HepG2 (cell line): ENCODE data around the gene CLN6. TPM values are rescaled to one million over a fixed set of nuclear protein-coding genes. Genes with fewer than 3 reads are reported as not detected.
A peak's percentile ranks its signal among the peaks of the same experiment; 100 is the strongest.

ENCODE experiments used
- BRD4 ChIP-seq: sonication (generic); formaldehyde crosslinking; IDR thresholded peaks from 2 replicates; pipeline ENCODE4 v1.4.0; 2020; ENCODE audit warnings: missing genetic modification reagents
- FOXK1 ChIP-seq: sonication (generic); formaldehyde crosslinking; IDR thresholded peaks from 2 replicates; pipeline ENCODE4 v1.4.0; 2020; ENCODE audit warnings: low read depth, missing genetic modification reagents, borderline replicate concordance
- MATR3 ChIP-seq: sonication (generic); formaldehyde crosslinking; IDR thresholded peaks from 2 replicates; pipeline ENCODE4 v1.4.0; 2020; ENCODE audit warnings: missing genetic modification reagents
- MIER3 ChIP-seq: IDR thresholded peaks from 2 replicates; pipeline ENCODE4 v1.6.1; 2016; ENCODE audit warnings: missing compliant biosample characterization, borderline replicate concordance
- RBM22 ChIP-seq: fragments of 200-400 bp; formaldehyde crosslinking; optimal IDR thresholded peaks from 2 replicates; pipeline ENCODE3; 2017; ENCODE audit warnings: mild to moderate bottlenecking, low read length, moderate library complexity
- REST ChIP-seq, 2 experiments: IDR thresholded peaks; 2 replicates each; pipeline ENCODE4 v1.6.1; 2011 to 2012; ENCODE audit warnings: low read length in 2 of 2, borderline replicate concordance in 1 of 2, low read depth in 1 of 2, mild to moderate bottlenecking in 1 of 2, moderate library complexity in 1 of 2
- TFDP1 ChIP-seq: IDR thresholded peaks from 2 replicates; pipeline ENCODE4 v1.6.1; 2016; ENCODE audit warnings: missing compliant biosample characterization, missing genetic modification reagents, borderline replicate concordance
- ZBTB34 ChIP-seq: sonication (generic); formaldehyde crosslinking; IDR thresholded peaks from 2 replicates; pipeline ENCODE4 v1.8.0; 2022; ENCODE audit warnings: mild to moderate bottlenecking, missing genetic modification reagents
- ZNF281 ChIP-seq: sonication (generic); formaldehyde crosslinking; IDR thresholded peaks from 2 replicates; pipeline ENCODE4 v1.4.0; 2020; ENCODE audit warnings: missing genetic modification reagents, borderline replicate concordance
- ZNF362 ChIP-seq: sonication (generic); formaldehyde crosslinking; IDR thresholded peaks from 2 replicates; pipeline ENCODE4 v1.4.0; 2020; ENCODE audit warnings: missing genetic modification reagents, mild to moderate bottlenecking, borderline replicate concordance
- ZNF446 ChIP-seq: sonication (generic); formaldehyde crosslinking; IDR thresholded peaks from 2 replicates; pipeline ENCODE4 v1.5.0; 2020; ENCODE audit warnings: mild to moderate bottlenecking, missing genetic modification reagents
- ZNF562 ChIP-seq: sonication (generic); formaldehyde crosslinking; IDR thresholded peaks from 2 replicates; pipeline ENCODE4 v1.8.0; 2022; ENCODE audit warnings: missing genetic modification reagents, borderline replicate concordance
- ZNF644 ChIP-seq: IDR thresholded peaks from 2 replicates; pipeline ENCODE4 v1.6.1; 2016; ENCODE audit warnings: low read depth
- ZSCAN22 ChIP-seq: sonication (generic); formaldehyde crosslinking; IDR thresholded peaks from 2 replicates; pipeline ENCODE4 v1.4.0; 2020; ENCODE audit warnings: mild to moderate bottlenecking, missing genetic modification reagents
- polyA plus RNA-seq, 8 experiments: library from polyadenylated mRNA; depleted of rRNA in 3 of 8; stranded (reverse) in 7 of 8; unstranded in 1 of 8; fragments of >200 nt; fragmentation: Illumina TruSeq in 4 of 8; extraction: Trizol in 4 of 8; gene quantifications; 2 replicates each; pipeline versions ENCODE4 v1.2.1 to v1.2.3, GENCODE V29; 2011 to 2016; ENCODE audit warnings: low read depth in 4 of 8, missing spikeins in 1 of 8, mixed read lengths in 1 of 8; ENCODE audit not compliant: insufficient read depth in 1 of 8
- total RNA-seq, 5 experiments: library from RNA; depleted of rRNA; stranded (reverse); fragments of >200 nt; fragmentation: Illumina TruSeq; extraction: Trizol; gene quantifications; 2 replicates each; pipeline ENCODE4 v1.2.3, GENCODE V29; 2016; ENCODE audit warnings: low read depth in 1 of 5

Gene CLN6
- total and polyA plus RNA-seq, 2 of the 13 experiments (the other 11 are each of a cell fraction or from before 2014, with no cell fraction given): 24.9 to 27.1 TPM

GRCh38 chr15:68229386-68230156 lies at the start of gene CLN6 (continued):
- TF ChIP-seq ZBTB34 (CRISPR knock-in tag) (no peak), REST (IDR thresholded peaks at IDR 0.05; ENCODE audit: borderline replicate concordance in 1 of 2, low read depth in 1 of 2, low read length in 2 of 2) (no peak), FOXK1 (CRISPR knock-in tag) (no peak), ZNF562 (CRISPR knock-in tag) (no peak), ZNF281 (CRISPR knock-in tag) (no peak), ZSCAN22 (peak; percentile 80; the same call in 1 of the 2 replicates), ZNF446 (CRISPR knock-in tag) (no peak), TFDP1 (peak; percentile 99), MIER3 (CRISPR knock-in tag) (no peak), ZNF644 (CRISPR knock-in tag) (no peak), ZNF362 (CRISPR knock-in tag) (no peak), RBM22 (no peak), MATR3 (CRISPR knock-in tag) (no peak), BRD4 (CRISPR knock-in tag) (no peak)
